NCI-H774 (cell line): ENCODE data around the gene ANXA7.
"Not testable (repeated sequence)": the region's sequence is repeated elsewhere in the genome, so short reads cannot be mapped to it uniquely, and the experiment has no call there.

ENCODE experiments used
- DNase-seq: peaks from one replicate; lab custom pipeline; 2025; lab: John Stamatoyannopoulos, UW

ANXA7 gene

DNA sequence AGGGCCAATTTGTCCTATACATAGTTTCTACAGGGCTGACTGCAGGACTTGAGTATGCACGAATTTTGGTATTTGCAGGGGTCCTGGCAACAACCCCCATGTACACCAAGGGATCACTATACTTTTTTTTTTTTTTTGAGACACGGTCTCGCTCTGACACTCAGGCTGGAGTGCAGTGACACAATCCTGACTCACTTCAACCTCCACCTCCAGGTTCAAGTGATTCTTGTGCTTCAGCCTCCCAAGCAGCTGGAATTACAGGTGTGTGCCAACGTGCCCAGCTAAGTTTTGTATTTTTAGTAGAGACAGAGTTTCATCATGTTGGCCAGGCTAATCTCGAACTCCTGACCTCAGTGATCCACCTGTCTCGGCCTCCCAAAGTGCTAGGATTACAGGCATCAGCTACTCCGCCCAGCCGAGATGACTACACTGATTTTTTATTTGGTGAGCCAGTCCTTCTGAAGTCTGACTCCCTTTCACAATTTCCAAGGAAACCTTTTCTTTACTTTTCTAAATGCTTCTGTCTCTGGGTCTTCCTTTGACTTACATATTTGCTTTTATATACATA, 75.0 kb downstream of the ANXA7 start:
- DNase-seq: no peak

DNA sequence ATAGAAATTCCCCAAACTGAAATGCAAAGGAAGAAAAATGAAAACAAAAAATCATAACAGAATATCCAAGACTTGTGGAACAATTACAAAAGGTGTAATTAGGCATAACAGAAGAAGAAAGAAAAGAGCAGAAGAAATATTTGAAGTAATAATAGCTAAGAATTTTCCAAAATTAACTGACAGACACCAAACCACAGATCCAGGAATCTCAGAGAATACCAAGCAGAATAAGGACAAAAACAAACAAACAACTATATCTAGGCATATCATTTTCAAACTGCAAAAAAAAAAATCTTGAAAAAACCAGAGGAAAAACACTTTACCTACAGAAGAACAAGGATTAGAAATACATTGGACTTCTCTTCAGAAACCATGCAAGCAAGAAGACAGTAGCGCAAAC, 80.7 kb downstream of the ANXA7 start:
- no peak for DNase-seq

GRCh38 chr10:73332379-73332778, 81.5 kb downstream of the ANXA7 start:
- no peak for DNase-seq

DNA sequence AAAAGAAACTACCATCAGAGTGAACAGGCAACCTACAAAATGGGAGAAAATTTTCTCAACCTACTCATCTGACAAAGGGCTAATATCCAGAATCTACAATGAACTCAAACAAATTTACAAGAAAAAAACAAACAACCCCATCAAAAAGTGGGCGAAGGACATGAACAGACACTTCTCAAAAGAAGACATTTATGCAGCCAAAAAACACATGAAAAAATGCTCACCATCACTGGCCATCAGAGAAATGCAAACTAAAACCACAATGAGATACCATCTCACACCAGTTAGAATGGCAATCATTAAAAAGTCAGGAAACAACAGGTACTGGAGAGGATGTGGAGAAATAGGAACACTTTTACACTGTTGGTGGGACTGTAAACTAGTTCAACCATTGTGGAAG, 85.3 kb downstream of the ANXA7 start:
- DNase-seq: not testable (repeated sequence)

DNA sequence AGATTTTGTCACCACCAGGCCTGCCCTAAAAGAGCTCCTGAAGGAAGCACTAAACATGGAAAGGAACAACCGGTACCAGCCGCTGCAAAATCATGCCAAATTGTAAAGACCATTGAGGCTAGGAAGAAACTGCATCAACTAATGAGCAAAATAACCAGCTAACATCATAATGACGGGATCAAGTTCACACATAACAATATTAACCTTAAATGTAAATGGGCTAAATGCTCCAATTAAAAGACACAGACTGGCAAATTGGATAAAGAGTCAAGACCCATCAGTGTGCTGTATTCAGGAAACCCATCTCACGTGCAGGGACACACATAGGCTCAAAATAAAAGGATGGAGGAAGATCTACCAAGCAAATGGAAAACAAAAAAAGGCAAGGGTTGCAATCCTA, 88.6 kb downstream of the ANXA7 start:
- not testable (repeated sequence) for DNase-seq
